WTC11 (cell line): ENCODE results near the gene RPS27.

Experiments used
- ATF1 ChIP-seq: sonication (generic); formaldehyde crosslinking; IDR thresholded peaks from 2 replicates; pipeline ENCODE4 v1.8.1; 2023; ENCODE audit warnings: mild to moderate bottlenecking, moderate library complexity, missing genetic modification reagents
- IRF2 ChIP-seq: sonication (generic); formaldehyde crosslinking; IDR thresholded peaks from 2 replicates; pipeline ENCODE4 v1.8.0; 2022; ENCODE audit warnings: low read depth, missing genetic modification reagents, borderline replicate concordance
- TF ChIP-seq, protein P1 (sequence below): fragments of 200-600 bp; IDR thresholded peaks from 2 replicates; pipeline ENCODE4 v1.8.0; 2022; ENCODE audit warnings: antibody characterized with exemption
- TF ChIP-seq, protein P2 (sequence below): fragments of 250-450 bp; sonication (Bioruptor Pico); conservative IDR thresholded peaks from 2 replicates; pipeline ENCODE4 v1.9.0; 2021; ENCODE audit warnings: mild to moderate bottlenecking
- TF ChIP-seq, protein P3 (sequence below): sonication (generic); formaldehyde crosslinking; IDR thresholded peaks from 2 replicates; pipeline ENCODE4 v1.8.0; 2022; ENCODE audit warnings: mild to moderate bottlenecking, missing genetic modification reagents

DNA sequence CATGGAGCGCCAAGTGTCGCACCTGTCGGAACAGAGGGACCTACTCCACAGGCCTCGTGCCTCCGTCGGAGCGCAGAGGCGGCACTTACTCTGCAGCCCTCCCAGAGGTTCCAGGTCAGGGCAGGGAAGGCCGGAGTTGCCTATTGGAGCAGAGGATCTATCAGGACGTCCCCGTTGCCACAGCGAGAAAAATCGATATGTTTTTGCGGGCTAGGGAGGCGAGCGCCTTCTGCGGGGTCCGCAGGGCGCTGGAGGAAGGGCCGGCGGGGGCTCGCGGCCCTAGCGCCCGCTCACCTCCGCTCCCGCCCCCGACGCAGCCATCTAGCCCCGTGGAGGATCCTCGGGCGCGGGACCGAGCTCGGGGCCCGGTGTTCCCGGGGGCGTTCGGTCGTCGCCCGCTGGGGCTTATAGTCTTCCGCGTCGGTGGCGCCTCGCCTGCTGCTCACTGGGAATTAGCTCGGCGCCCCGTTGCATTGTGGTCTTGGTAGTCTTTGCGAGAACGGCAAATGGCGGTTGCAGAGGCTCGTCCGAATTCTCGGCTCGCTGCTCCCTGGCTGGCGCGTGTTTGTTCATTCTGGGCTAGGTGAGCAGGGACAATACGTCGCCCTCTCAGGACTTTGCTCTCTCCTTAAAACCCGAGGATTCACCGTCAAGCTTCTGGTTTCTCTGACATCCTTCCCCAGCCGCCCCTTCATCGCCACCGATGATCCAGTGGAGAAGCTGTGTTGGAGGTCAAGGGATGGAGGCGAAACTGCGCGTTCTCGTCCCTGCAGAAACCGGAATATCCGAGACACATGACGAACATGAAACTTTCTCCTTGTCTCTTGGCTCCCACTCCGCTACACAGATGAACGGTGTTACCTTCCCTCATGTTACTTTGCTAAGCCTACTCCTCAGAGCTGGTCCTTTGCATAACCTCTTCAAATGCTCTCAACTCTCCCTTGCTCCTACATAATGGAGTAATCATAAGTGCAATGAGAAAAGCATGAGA, 13.0 kb upstream of the RPS27 start, which contains the start of gene JTB:
- no peak for TF ChIP-seq ATF1 (CRISPR knock-in tag)
- TF ChIP-seq, protein P1, sequence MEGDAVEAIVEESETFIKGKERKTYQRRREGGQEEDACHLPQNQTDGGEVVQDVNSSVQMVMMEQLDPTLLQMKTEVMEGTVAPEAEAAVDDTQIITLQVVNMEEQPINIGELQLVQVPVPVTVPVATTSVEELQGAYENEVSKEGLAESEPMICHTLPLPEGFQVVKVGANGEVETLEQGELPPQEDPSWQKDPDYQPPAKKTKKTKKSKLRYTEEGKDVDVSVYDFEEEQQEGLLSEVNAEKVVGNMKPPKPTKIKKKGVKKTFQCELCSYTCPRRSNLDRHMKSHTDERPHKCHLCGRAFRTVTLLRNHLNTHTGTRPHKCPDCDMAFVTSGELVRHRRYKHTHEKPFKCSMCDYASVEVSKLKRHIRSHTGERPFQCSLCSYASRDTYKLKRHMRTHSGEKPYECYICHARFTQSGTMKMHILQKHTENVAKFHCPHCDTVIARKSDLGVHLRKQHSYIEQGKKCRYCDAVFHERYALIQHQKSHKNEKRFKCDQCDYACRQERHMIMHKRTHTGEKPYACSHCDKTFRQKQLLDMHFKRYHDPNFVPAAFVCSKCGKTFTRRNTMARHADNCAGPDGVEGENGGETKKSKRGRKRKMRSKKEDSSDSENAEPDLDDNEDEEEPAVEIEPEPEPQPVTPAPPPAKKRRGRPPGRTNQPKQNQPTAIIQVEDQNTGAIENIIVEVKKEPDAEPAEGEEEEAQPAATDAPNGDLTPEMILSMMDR, result no peak
- no peak for TF ChIP-seq IRF2
- TF ChIP-seq, protein P2, sequence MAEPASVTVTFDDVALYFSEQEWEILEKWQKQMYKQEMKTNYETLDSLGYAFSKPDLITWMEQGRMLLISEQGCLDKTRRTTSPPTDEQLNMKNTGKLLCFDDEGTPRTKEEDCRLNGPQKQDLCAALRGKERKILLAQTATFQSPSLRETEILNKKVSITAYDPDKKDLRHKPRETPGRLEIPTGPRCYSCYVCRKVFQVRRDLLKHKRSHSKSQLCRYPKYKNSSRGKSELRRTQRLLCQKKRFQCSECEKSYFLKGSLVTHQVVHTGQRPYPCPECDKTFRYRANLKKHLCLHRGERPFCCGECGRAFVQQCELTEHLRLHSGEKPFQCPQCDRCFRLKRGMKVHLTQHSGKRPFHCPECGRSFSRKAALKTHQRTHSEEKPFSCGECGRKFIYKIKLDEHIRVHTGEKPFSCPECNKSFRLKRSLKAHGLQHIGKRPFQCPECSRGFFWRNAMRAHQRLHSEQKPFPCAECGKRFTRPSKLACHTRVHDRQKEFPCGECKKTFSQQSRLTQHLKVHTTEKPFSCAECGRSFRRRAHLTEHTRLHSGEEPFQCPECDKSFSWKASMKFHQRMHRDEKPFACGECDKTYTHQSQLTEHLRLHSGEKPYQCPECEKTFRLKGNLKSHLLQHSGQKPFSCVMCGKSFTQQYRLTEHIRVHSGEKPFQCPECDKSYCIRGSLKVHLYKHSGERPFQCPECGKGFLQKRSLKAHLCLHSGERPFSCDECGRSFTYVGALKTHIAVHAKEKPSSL (CRISPR knock-in tag), result no peak
- TF ChIP-seq, protein P3, sequence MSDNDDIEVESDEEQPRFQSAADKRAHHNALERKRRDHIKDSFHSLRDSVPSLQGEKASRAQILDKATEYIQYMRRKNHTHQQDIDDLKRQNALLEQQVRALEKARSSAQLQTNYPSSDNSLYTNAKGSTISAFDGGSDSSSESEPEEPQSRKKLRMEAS (CRISPR knock-in tag), result peak; percentile 50; the same call in 1 of the 2 replicates
